ENCODE results near the gene LRRC4.

DNA sequence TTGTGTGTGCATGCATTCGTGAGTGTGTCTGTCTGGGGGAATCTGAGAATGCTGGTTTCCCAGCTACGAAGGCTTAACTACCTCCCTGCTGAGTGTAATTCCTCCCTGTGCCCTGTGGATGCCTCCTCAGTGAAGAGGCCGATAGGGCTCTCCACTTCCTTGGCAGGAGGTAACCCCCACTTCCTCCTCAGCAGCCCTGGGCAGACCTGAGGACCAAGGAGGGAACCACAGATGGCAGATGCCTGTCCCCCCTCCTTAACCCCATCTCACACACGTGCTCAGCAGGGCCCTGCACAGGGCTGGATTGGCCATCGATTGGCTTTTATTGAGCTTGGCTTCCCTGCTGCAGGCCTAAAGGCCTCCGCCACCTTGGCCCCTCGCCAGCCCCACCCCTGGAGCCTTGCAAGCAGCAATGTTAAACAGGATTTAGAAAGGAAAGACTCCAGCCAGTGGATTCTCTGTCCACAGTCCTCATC lies 45.6 kb upstream of the LRRC4 start:
- no peak for TF ChIP-seq EZH2 (IDR thresholded peaks at IDR 0.05)
- TF ChIP-seq FOXP2 (optimal IDR thresholded peaks at IDR 0.05; ENCODE audit: control extremely low read depth, extremely low read length, insufficient read depth): no peak

Measured in SK-N-MC (cell line).